Right lobe of liver (tissue), 6 donors: Measurements from ENCODE around the gene ANKRD30A. TPM values are rescaled to one million over a fixed set of nuclear protein-coding genes. Genes with fewer than 3 reads are reported as not detected.
"Not testable (repeated sequence)": the region's sequence is repeated elsewhere in the genome, so short reads cannot be mapped to it uniquely, and the experiment has no call there.

Experiments used
- ATAC-seq, 4 donors: fragments of 200-7000 bp; cut with Tn5 transposase; one replicate each; pipeline ENCODE4 v1.9.1; 2020; ENCODE audit warnings: mild to moderate bottlenecking in 4 of 4, moderate library complexity in 4 of 4
- DNase-seq, 3 donors: peaks; one replicate each; pipeline ENCODE4 v3.0.0-alpha.2; 2020
- H3K27ac ChIP-seq, 3 donors: fragments of 200-600 bp; one replicate each; pipeline ENCODE4 v1.8.0; 2022
- H3K27me3 ChIP-seq, 2 donors: fragments of 200-600 bp; one replicate each; pipeline ENCODE4 v1.8.0; 2022
- H3K36me3 ChIP-seq, 4 donors: fragments of 200-600 bp; sonication (generic) in 1 of 4; one replicate each; pipeline versions ENCODE4 v1.5.1 to v1.8.0; 2017 to 2022; ENCODE audit warnings: control low read depth in 1 of 4
- H3K4me1 ChIP-seq, 4 donors: fragments of 200-600 bp; sonication (generic) in 1 of 4; one replicate each; pipeline versions ENCODE4 v1.5.1 to v1.8.0; 2017 to 2022; ENCODE audit warnings: control low read depth in 1 of 4
- H3K4me3 ChIP-seq, 3 donors: fragments of 200-600 bp; one replicate each; pipeline ENCODE4 v1.8.0; 2022
- H3K9me3 ChIP-seq, 4 donors: fragments of 200-600 bp; sonication (generic) in 1 of 4; one replicate each; pipeline versions ENCODE4 v1.5.1 to v1.8.0; 2017 to 2022; ENCODE audit warnings: control low read depth in 1 of 4
- CTCF ChIP-seq, 4 donors: fragments of 200-600 bp in 3 of 4; fragments of 450-650 bp in 1 of 4; IDR thresholded peaks; one replicate each; pipeline versions ENCODE4 v1.5.1 to v1.8.0; 2016 to 2022; ENCODE audit warnings: antibody characterized with exemption in 4 of 4, mild to moderate bottlenecking in 2 of 4
- POLR2A ChIP-seq: fragments of 450-650 bp; IDR thresholded peaks from one replicate; pipeline ENCODE4 v1.6.1; 2017; ENCODE audit warnings: antibody characterized with exemption, mild to moderate bottlenecking
- WGBS: methylation state at CpG from one replicate; pipeline ENCODE4 v1.1.6; 2018; ENCODE audit warnings: low coverage, low lambda C conversion rate; ENCODE audit not compliant: insufficient coverage; ENCODE audit errors: missing lambda C conversion rate; 5-methylcytosine and 5-hydroxymethylcytosine counted together
- intact Hi-C, 2 donors: fragments of 100-400 bp; cut with DNase I; formaldehyde crosslinking; loops; one replicate each; pipeline versions ENCODE4 v1.11.2 to v1.14.1; 2022
- total RNA-seq, 6 experiments: library from RNA; depleted of rRNA in 2 of 6; stranded (reverse); fragments of >200 nt in 2 of 6; fragmentation: NEBNext Ultra II Directional in 3 of 6; extraction: Animal tissue kit (Norgen Biotek cat#: 25700) in 3 of 6; gene quantifications; one replicate each; pipeline versions ENCODE4 v1.1.0 to v1.2.4, GENCODE V29; 2016 to 2023
- donor health status: DM: no; HTN: yes; CAD: no.
- donor health status: DM: no; HTN: no; CAD: no.
- donor health status: DM: no; HTN: no; CAD: no.
- donor health status: DM: no; HTN: yes; CAD: no.
- donor health status: DM: no; HTN: yes; CAD: no.

The ANKRD30A gene
- total RNA-seq, 6 experiments from 2014 or later: not detected

- no peak overlapping the region for H3K4me3 ChIP-seq
- no peaks in the 10 kb centered on the region for H3K9me3 ChIP-seq
- no peak for TF ChIP-seq POLR2A
- no peaks in the 10 kb centered on the region for H3K27me3 ChIP-seq
- no peaks in the 10 kb centered on the region for H3K36me3 ChIP-seq
- H3K27ac ChIP-seq: no peak overlapping the region
- DNase-seq: no peak
- ATAC-seq: no peak
- 55% methylated on average over 3 of the region's 3 CpGs for WGBS
- intact Hi-C loops: no loop called here
- no peaks in the 10 kb centered on the region for H3K4me1 ChIP-seq
Observed at GRCh38 chr10:37234692-37235091, 109.3 kb downstream of the ANKRD30A start.

- intact Hi-C loops: no loop called here
- H3K4me3 ChIP-seq: no peak overlapping the region
- WGBS: 27% methylated on average over 2 of the region's 2 CpGs
- no peak overlapping the region for H3K27ac ChIP-seq
- no peaks in the 10 kb centered on the region for H3K9me3 ChIP-seq
- H3K36me3 ChIP-seq: no peaks in the 10 kb centered on the region
- no peak for ATAC-seq
- no peak for TF ChIP-seq CTCF (IDR thresholded peaks at IDR 0.05)
- no peak for TF ChIP-seq POLR2A
- DNase-seq: no peak
- H3K27me3 ChIP-seq: no peaks in the 10 kb centered on the region
- H3K4me1 ChIP-seq: no peaks in the 10 kb centered on the region
Observed at GRCh38 chr10:37236093-37236492, 110.7 kb downstream of the ANKRD30A start.

- no peaks in the 10 kb centered on the region for H3K4me1 ChIP-seq
- H3K27ac ChIP-seq: no peak overlapping the region
- DNase-seq (no peak), ATAC-seq (no peak)
- no peaks in the 10 kb centered on the region for H3K9me3 ChIP-seq
- no peaks in the 10 kb centered on the region for H3K27me3 ChIP-seq
- no peaks in the 10 kb centered on the region for H3K36me3 ChIP-seq
- TF ChIP-seq POLR2A (no peak), CTCF (IDR thresholded peaks at IDR 0.05) (no peak)
- no peak overlapping the region for H3K4me3 ChIP-seq
- WGBS: 40% methylated on average over 2 of the region's 2 CpGs
- intact Hi-C loops: no loop called here
Observed at GRCh38 chr10:37240223-37240622, 114.8 kb downstream of the ANKRD30A start.

GRCh38 chr10:37246637-37247036, 121.2 kb downstream of the ANKRD30A start:
- no peaks in the 10 kb centered on the region for H3K36me3 ChIP-seq
- intact Hi-C loops: no loop called here
- TF ChIP-seq POLR2A (no peak), CTCF (IDR thresholded peaks at IDR 0.05) (no peak)
- no peak overlapping the region for H3K4me3 ChIP-seq
- 17% methylated on average over 2 of the region's 2 CpGs for WGBS
- no peak for ATAC-seq
- H3K27me3 ChIP-seq: no peaks in the 10 kb centered on the region
- H3K4me1 ChIP-seq: no peaks in the 10 kb centered on the region
- no peak overlapping the region for H3K27ac ChIP-seq
- H3K9me3 ChIP-seq: no peaks in the 10 kb centered on the region
- DNase-seq: no peak

- DNase-seq, H3K9me3 ChIP-seq, H3K4me3 ChIP-seq, intact Hi-C loops, H3K4me1 ChIP-seq, H3K27ac ChIP-seq, H3K36me3 ChIP-seq, ATAC-seq, H3K27me3 ChIP-seq: not testable (repeated sequence)
- WGBS: 34% methylated on average over 3 of the region's 3 CpGs
Observed at GRCh38 chr10:37255837-37256236, 130.4 kb downstream of the ANKRD30A start.

- ATAC-seq: no peak
Observed at GRCh38 chr10:37263304-37263703, 137.9 kb downstream of the ANKRD30A start.

More at GRCh38 chr10:37263304-37263703, 137.9 kb downstream of the ANKRD30A start:
- H3K4me3 ChIP-seq: no peak overlapping the region
- no peaks in the 10 kb centered on the region for H3K4me1 ChIP-seq
- no peaks in the 10 kb centered on the region for H3K27me3 ChIP-seq
- intact Hi-C loops: no loop called here
- TF ChIP-seq CTCF (IDR thresholded peaks at IDR 0.05) (peak in 1 of 4 donors; percentile 7), POLR2A (no peak)
- no peak for DNase-seq
- no peaks in the 10 kb centered on the region for H3K9me3 ChIP-seq
- no peak overlapping the region for H3K27ac ChIP-seq
- H3K36me3 ChIP-seq: no peaks in the 10 kb centered on the region
- 58% methylated on average over 5 of the region's 5 CpGs for WGBS
